ENCODE measurements around the gene ADAM22. TPM values are rescaled to one million over a fixed set of nuclear protein-coding genes. Genes with fewer than 3 reads are reported as not detected.

Gene ADAM22
- total and polyA plus RNA-seq, 10 of the 15 experiments (the other 5 are each of a cell fraction or from before 2014, with no cell fraction given): 1.4 to 24.5 (median 7.6) TPM

- TF ChIP-seq SRF (IDR thresholded peaks at IDR 0.05; ENCODE audit: low read depth in 2 of 2, low read length in 2 of 2) (peak in 1 of 2 experiments; percentile 35; a peak in 1 of 4 replicates), RCOR1 (conservative IDR thresholded peaks at IDR 0.05; ENCODE audit: low read depth, low read length) (no peak), PML (IDR thresholded peaks at IDR 0.05; ENCODE audit: low read length) (peak; percentile 80; the same call in 1 of the 2 replicates), NR2C1 (IDR thresholded peaks at IDR 0.05) (peak; percentile 67; the same call in 1 of the 2 replicates), NRF1 (conservative IDR thresholded peaks at IDR 0.05; ENCODE audit: low read depth, low read length) (peak; percentile 46), MYC (IDR thresholded peaks at IDR 0.05; ENCODE audit: insufficient read depth, insufficient read length, insufficient replicate concordance, low read length, severe bottlenecking) (no peak), TBL1XR1 (IDR thresholded peaks at IDR 0.05; ENCODE audit: low read depth, low read length) (no peak), FOXM1 (IDR thresholded peaks at IDR 0.05; ENCODE audit: low read depth, low read length) (0 out of 2 replicates have a peak, but pooled peaks have one; percentile 27), JUND (IDR thresholded peaks at IDR 0.05; ENCODE audit: low read depth, low read length) (no peak), BCL11A (IDR thresholded peaks at IDR 0.05; ENCODE audit: low read depth, low read length) (0 out of 2 replicates have a peak, but pooled peaks have one; percentile 9), RB1 (IDR thresholded peaks at IDR 0.05; ENCODE audit: borderline replicate concordance) (peak; percentile 67; the same call in 1 of the 2 replicates), CHD2 (IDR thresholded peaks at IDR 0.05; ENCODE audit: borderline replicate concordance, low read depth, low read length) (peak; percentile 67; the same call in 1 of the 2 replicates), ZBED1 (IDR thresholded peaks at IDR 0.05; ENCODE audit: borderline replicate concordance) (no peak), MEF2B (IDR thresholded peaks at IDR 0.05; ENCODE audit: partially characterized antibody, poor library complexity, severe bottlenecking) (peak; percentile 41), ZNF217 (IDR thresholded peaks at IDR 0.05) (peak; percentile 65; the same call in 1 of the 2 replicates), CBX5 (IDR thresholded peaks at IDR 0.05; ENCODE audit: low read depth) (peak; percentile 96), ASH2L (IDR thresholded peaks at IDR 0.05; ENCODE audit: borderline replicate concordance, low read depth) (peak; percentile 75; the same call in 1 of the 2 replicates), CREB1 (IDR thresholded peaks at IDR 0.05; ENCODE audit: low read depth) (peak; percentile 74), IKZF1 (conservative IDR thresholded peaks at IDR 0.05) (peak; percentile 90), ZZZ3 (IDR thresholded peaks at IDR 0.05; ENCODE audit: control insufficient read depth, insufficient read length, low read depth) (no peak), HDGF (IDR thresholded peaks at IDR 0.05) (peak; percentile 62; the same call in 1 of the 2 replicates), ZNF207 (IDR thresholded peaks at IDR 0.05; ENCODE audit: borderline replicate concordance) (peak; percentile 92; the same call in 1 of the 2 replicates)
- TF ChIP-seq, protein P1, sequence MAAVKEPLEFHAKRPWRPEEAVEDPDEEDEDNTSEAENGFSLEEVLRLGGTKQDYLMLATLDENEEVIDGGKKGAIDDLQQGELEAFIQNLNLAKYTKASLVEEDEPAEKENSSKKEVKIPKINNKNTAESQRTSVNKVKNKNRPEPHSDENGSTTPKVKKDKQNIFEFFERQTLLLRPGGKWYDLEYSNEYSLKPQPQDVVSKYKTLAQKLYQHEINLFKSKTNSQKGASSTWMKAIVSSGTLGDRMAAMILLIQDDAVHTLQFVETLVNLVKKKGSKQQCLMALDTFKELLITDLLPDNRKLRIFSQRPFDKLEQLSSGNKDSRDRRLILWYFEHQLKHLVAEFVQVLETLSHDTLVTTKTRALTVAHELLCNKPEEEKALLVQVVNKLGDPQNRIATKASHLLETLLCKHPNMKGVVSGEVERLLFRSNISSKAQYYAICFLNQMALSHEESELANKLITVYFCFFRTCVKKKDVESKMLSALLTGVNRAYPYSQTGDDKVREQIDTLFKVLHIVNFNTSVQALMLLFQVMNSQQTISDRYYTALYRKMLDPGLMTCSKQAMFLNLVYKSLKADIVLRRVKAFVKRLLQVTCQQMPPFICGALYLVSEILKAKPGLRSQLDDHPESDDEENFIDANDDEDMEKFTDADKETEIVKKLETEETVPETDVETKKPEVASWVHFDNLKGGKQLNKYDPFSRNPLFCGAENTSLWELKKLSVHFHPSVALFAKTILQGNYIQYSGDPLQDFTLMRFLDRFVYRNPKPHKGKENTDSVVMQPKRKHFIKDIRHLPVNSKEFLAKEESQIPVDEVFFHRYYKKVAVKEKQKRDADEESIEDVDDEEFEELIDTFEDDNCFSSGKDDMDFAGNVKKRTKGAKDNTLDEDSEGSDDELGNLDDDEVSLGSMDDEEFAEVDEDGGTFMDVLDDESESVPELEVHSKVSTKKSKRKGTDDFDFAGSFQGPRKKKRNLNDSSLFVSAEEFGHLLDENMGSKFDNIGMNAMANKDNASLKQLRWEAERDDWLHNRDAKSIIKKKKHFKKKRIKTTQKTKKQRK (IDR thresholded peaks at IDR 0.05; ENCODE audit: low read depth, low read length): no peak
- TF ChIP-seq, protein P2, sequence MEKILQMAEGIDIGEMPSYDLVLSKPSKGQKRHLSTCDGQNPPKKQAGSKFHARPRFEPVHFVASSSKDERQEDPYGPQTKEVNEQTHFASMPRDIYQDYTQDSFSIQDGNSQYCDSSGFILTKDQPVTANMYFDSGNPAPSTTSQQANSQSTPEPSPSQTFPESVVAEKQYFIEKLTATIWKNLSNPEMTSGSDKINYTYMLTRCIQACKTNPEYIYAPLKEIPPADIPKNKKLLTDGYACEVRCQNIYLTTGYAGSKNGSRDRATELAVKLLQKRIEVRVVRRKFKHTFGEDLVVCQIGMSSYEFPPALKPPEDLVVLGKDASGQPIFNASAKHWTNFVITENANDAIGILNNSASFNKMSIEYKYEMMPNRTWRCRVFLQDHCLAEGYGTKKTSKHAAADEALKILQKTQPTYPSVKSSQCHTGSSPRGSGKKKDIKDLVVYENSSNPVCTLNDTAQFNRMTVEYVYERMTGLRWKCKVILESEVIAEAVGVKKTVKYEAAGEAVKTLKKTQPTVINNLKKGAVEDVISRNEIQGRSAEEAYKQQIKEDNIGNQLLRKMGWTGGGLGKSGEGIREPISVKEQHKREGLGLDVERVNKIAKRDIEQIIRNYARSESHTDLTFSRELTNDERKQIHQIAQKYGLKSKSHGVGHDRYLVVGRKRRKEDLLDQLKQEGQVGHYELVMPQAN (conservative IDR thresholded peaks at IDR 0.05): peak; percentile 87
- TF ChIP-seq, protein P3, sequence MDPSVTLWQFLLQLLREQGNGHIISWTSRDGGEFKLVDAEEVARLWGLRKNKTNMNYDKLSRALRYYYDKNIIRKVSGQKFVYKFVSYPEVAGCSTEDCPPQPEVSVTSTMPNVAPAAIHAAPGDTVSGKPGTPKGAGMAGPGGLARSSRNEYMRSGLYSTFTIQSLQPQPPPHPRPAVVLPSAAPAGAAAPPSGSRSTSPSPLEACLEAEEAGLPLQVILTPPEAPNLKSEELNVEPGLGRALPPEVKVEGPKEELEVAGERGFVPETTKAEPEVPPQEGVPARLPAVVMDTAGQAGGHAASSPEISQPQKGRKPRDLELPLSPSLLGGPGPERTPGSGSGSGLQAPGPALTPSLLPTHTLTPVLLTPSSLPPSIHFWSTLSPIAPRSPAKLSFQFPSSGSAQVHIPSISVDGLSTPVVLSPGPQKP (IDR thresholded peaks at IDR 0.05; ENCODE audit: low read depth, low read length): peak; percentile 58; the same call in 1 of the 2 replicates
Observed at GRCh38 chr7:87933953-87934698, at the start of gene ADAM22 (continued).

All from GM12878 (cell line).